Ovary (tissue), 9 donors: ENCODE results near the gene ZNF546. TPM values are rescaled to one million over a fixed set of nuclear protein-coding genes. Genes with fewer than 3 reads are reported as not detected.
"Not testable (repeated sequence)": the region's sequence is repeated elsewhere in the genome, so short reads cannot be mapped to it uniquely, and the experiment has no call there.

ENCODE experiments used
- DNase-seq, 5 donors: peaks; one replicate each; pipeline ENCODE4 v3.0.0-alpha.2; 2019 to 2020
- H3K27ac ChIP-seq, 2 donors: fragments of 200-600 bp; one replicate each; pipeline versions ENCODE4 v1.5.1 to v1.8.0; 2019 to 2022
- H3K27me3 ChIP-seq: fragments of 200-600 bp; one replicate; pipeline ENCODE4 v1.8.0; 2022
- H3K36me3 ChIP-seq: fragments of 200-600 bp; sonication (generic); one replicate; pipeline ENCODE4 v1.5.1; 2019
- H3K4me1 ChIP-seq: one replicate; pipeline ENCODE4 v1.8.1; 2013; ENCODE audit warnings: mild to moderate bottlenecking, moderate library complexity; ENCODE audit not compliant: insufficient read depth
- H3K4me3 ChIP-seq: fragments of 200-600 bp; sonication (generic); one replicate; pipeline ENCODE4 v1.5.1; 2017
- H3K9me3 ChIP-seq, 2 donors: fragments of 200-600 bp in 1 of 2; sonication (generic) in 1 of 2; one replicate each; pipeline versions ENCODE4 v1.5.1 to v1.8.1; 2013 to 2019; ENCODE audit warnings: mild to moderate bottlenecking in 1 of 2, moderate library complexity in 1 of 2
- CTCF ChIP-seq, 3 donors: fragments of 450-650 bp in 2 of 3; fragments of 200-600 bp in 1 of 3; IDR thresholded peaks; one replicate each; pipeline versions ENCODE4 v1.5.1 to v1.8.0; 2016 to 2022; ENCODE audit warnings: antibody characterized with exemption in 3 of 3, mild to moderate bottlenecking in 1 of 3
- EP300 ChIP-seq: sonication (generic); formaldehyde crosslinking; IDR thresholded peaks from one replicate; pipeline ENCODE4 v1.6.1; 2017; ENCODE audit warnings: antibody characterized with exemption
- POLR2A ChIP-seq: fragments of 450-650 bp; IDR thresholded peaks from one replicate; pipeline ENCODE4 v1.6.1; 2017; ENCODE audit warnings: antibody characterized with exemption, mild to moderate bottlenecking, moderate library complexity
- WGBS, 3 donors: extraction: QIAGEN DNeasy Blood & Tissue Kit in 1 of 3; methylation state at CpG; one replicate each; pipeline versions ENCODE4 v1.1.5 to v1.1.7; 2013 to 2017; 5-methylcytosine and 5-hydroxymethylcytosine counted together
- intact Hi-C, 4 donors: fragments of 100-400 bp; cut with DNase I; formaldehyde crosslinking; loops; one replicate each; pipeline versions ENCODE4 v1.11.0 to v1.15.1; 2022 to 2023
- polyA plus RNA-seq, 2 donors: library from polyadenylated mRNA; stranded (reverse); fragments of 200-250 nt in 1 of 2; fragments of 350-450 nt in 1 of 2; fragmentation: Illumina TruSeq in 1 of 2; extraction: RNeasy Lipid Tissue Mini Kit (QIAGEN cat#74804) in 1 of 2; gene quantifications; one replicate each; pipeline ENCODE4 v1.2.3, GENCODE V29; 2013 to 2014
- total RNA-seq, 7 donors: library from RNA; depleted of rRNA in 2 of 7; stranded (reverse); fragments of >200 nt in 2 of 7; fragmentation: NEBNext Ultra II Directional in 3 of 7; extraction: Animal tissue kit (Norgen Biotek cat#: 25700) in 3 of 7; gene quantifications; one replicate each; pipeline versions ENCODE4 v1.1.0 to v1.2.4, GENCODE V29; 2016 to 2023
- donor health status: DM: no; HTN: no; CAD: no; lungs with moderate emphysema.
- donor health status: DM: no; HTN: no; CAD: no.
- donor health status: Bipolar disorder and iron deficiency.
- donor health status: DM: yes; HTN: yes; CAD: no.
- donor health status: DM: no; HTN: no; CAD: no.
- donor health status: DM: yes; HTN: yes; CAD: no.

The ZNF546 gene
- total and polyA plus RNA-seq, 9 donors = 2.9 to 11.1 (median 7.7) TPM

GRCh38 chr19:39959407-39959806 lies 37.5 kb upstream of the ZNF546 start:
- H3K27me3 ChIP-seq, H3K4me1 ChIP-seq, H3K36me3 ChIP-seq, DNase-seq, H3K4me3 ChIP-seq, intact Hi-C loops, H3K27ac ChIP-seq, H3K9me3 ChIP-seq: not testable (repeated sequence)
- WGBS, 3 donors = 59 to 69% (median 67%) methylated on average over 10 to 13 of the region's 13 CpGs

- Histone ChIP-seq H3K36me3 (no peaks in the 10 kb centered on the region), H3K4me1 (no peaks in the 10 kb centered on the region), H3K27me3 (no peaks in the 10 kb centered on the region), H3K9me3 (no peaks in the 10 kb centered on the region), H3K27ac (no peak overlapping the region), H3K4me3 (no peak overlapping the region)
- 88 to 91% (median 90%) methylated on average over 3 of the region's 3 CpGs for WGBS, 3 donors
- TF ChIP-seq POLR2A (no peak), EP300 (no peak), CTCF (IDR thresholded peaks at IDR 0.05) (no peak)
- no peak for DNase-seq
- intact Hi-C loops = loop anchor here in 1 of 4 donors (10.0 kb wide), 1 partner anchor 169 kb away; no protein-coding TSS in a partner anchor
These were observed 33.0 kb upstream of the ZNF546 start for GRCh38 chr19:39963898-39964297.

GRCh38 chr19:39966617-39967016 lies 30.2 kb upstream of the ZNF546 start:
- Histone ChIP-seq H3K27me3 (no peaks in the 10 kb centered on the region), H3K4me3 (no peak overlapping the region), H3K36me3 (no peaks in the 10 kb centered on the region), H3K4me1 (peaks cover under 1% of the 10 kb centered on the region), H3K9me3 (no peaks in the 10 kb centered on the region), H3K27ac (no peak overlapping the region)
- DNase-seq = no peak
- TF ChIP-seq POLR2A = no peak
- no peak for TF ChIP-seq EP300
- no peak for TF ChIP-seq CTCF (IDR thresholded peaks at IDR 0.05)
- intact Hi-C loops = loop anchor here in 1 of 4 donors (10.0 kb wide), 1 partner anchor 172 kb away; no protein-coding TSS in a partner anchor
- WGBS, 3 donors = 88 to 94% (median 90%) methylated on average over 6 of the region's 6 CpGs

- no peak for DNase-seq
- Histone ChIP-seq H3K4me1 (peaks cover 4% of the 10 kb centered on the region), H3K27ac (no peak overlapping the region), H3K36me3 (no peaks in the 10 kb centered on the region), H3K9me3 (no peaks in the 10 kb centered on the region), H3K4me3 (no peak overlapping the region), H3K27me3 (no peaks in the 10 kb centered on the region)
- no peak for TF ChIP-seq POLR2A
- TF ChIP-seq EP300 = no peak
- TF ChIP-seq CTCF (IDR thresholded peaks at IDR 0.05) = no peak
- WGBS, 3 donors = 85 to 87% (median 86%) methylated on average over 9 of the region's 9 CpGs
- intact Hi-C loops = loop anchor here in 1 of 4 donors (10.0 kb wide), 1 partner anchor 173 kb away; no protein-coding TSS in a partner anchor
These were observed 29.3 kb upstream of the ZNF546 start for GRCh38 chr19:39967561-39967960.

- Histone ChIP-seq H3K27me3 (no peaks in the 10 kb centered on the region), H3K4me1 (peaks cover 4% of the 10 kb centered on the region), H3K4me3 (no peak overlapping the region), H3K27ac (no peak overlapping the region), H3K36me3 (no peaks in the 10 kb centered on the region), H3K9me3 (no peaks in the 10 kb centered on the region)
- TF ChIP-seq CTCF (IDR thresholded peaks at IDR 0.05) (no peak), POLR2A (no peak), EP300 (no peak)
- intact Hi-C loops = loop anchor here in 1 of 4 donors (10.0 kb wide), 1 partner anchor 174 kb away; no protein-coding TSS in a partner anchor
- no peak for DNase-seq
- 93 to 96% (median 94%) methylated on average over 15 of the region's 15 CpGs for WGBS, 3 donors
These were observed 28.1 kb upstream of the ZNF546 start for GRCh38 chr19:39968789-39969188.
